GM23338 (cell line): ENCODE results near the gene PDE3B.

Source experiments
- CREB1 ChIP-seq: fragments of 250-450 bp; sonication (Bioruptor Pico); IDR thresholded peaks from 2 replicates; pipeline ENCODE4 v1.5.0; 2020; ENCODE audit warnings: low read depth, mild to moderate bottlenecking, moderate library complexity
- EZH2 ChIP-seq: fragments of 200-600 bp; sonication (generic); IDR thresholded peaks from one replicate; pipeline ENCODE4 v1.8.0; 2017; ENCODE audit warnings: antibody characterized with exemption, mild to moderate bottlenecking, low read depth; ENCODE audit not compliant: unreplicated experiment
- EZH2phosphoT487 ChIP-seq: fragments of 200-600 bp; sonication (generic); IDR thresholded peaks from one replicate; pipeline ENCODE4 v1.8.1; 2018; ENCODE audit warnings: antibody characterized with exemption; ENCODE audit not compliant: unreplicated experiment
- JUNB ChIP-seq: IDR thresholded peaks from one replicate; pipeline ENCODE4 v1.6.1; 2016; ENCODE audit warnings: antibody characterized with exemption; ENCODE audit not compliant: unreplicated experiment
- POLR2AphosphoS5 ChIP-seq: IDR thresholded peaks from 2 replicates; pipeline ENCODE4 v1.6.1; 2016; ENCODE audit warnings: antibody characterized with exemption, low read depth
- REST ChIP-seq: IDR thresholded peaks from one replicate; pipeline ENCODE4 v1.6.1; 2018; ENCODE audit warnings: antibody characterized with exemption; ENCODE audit not compliant: unreplicated experiment
- ZNF114 ChIP-seq: fragments of 250-450 bp; sonication (Bioruptor Pico); IDR thresholded peaks from 2 replicates; pipeline ENCODE4 v1.5.0; 2020; ENCODE audit warnings: mild to moderate bottlenecking, moderate library complexity
- TF ChIP-seq, protein P1 (sequence below), 2 experiments: fragments of 200-600 bp in 1 of 2; sonication (generic) in 1 of 2; conservative IDR thresholded peaks; 2 replicates each; pipeline versions ENCODE4 v1.5.1 to v1.6.1; 2016 to 2017; ENCODE audit warnings: antibody characterized with exemption in 2 of 2, low read depth in 2 of 2, mild to moderate bottlenecking in 2 of 2, moderate library complexity in 1 of 2
- TF ChIP-seq, protein P2 (sequence below): IDR thresholded peaks from 2 replicates; pipeline ENCODE4 v1.6.1; 2016; ENCODE audit warnings: antibody characterized with exemption

DNA sequence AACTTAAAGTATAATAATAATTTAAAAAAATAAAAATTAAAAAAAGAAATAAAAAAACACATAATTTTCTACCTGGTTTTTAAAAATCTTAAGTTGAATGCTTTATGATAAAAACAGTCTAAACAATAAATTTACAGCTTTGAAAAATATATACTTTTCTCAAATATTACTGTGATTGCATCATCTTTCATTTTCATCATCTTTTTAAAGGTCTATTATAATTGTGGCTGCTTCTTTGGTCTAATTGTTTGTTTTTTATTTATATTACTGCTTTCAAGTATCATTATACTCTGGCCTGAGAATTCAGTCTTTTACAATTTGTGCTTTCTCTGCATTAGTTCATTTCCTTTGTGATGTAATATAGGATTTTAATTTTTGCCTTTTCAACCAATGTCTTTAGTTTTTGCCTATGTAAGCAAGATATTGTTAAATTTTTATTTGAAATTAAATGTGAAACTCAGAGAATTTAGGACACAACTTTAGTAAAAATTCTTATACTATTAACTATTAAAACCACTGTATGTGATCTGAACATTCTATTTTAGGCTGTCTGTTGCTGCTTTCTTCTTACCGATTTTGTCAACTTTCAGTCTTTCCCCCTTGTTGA, 241.2 kb downstream of the PDE3B start:
- TF ChIP-seq, protein P1, sequence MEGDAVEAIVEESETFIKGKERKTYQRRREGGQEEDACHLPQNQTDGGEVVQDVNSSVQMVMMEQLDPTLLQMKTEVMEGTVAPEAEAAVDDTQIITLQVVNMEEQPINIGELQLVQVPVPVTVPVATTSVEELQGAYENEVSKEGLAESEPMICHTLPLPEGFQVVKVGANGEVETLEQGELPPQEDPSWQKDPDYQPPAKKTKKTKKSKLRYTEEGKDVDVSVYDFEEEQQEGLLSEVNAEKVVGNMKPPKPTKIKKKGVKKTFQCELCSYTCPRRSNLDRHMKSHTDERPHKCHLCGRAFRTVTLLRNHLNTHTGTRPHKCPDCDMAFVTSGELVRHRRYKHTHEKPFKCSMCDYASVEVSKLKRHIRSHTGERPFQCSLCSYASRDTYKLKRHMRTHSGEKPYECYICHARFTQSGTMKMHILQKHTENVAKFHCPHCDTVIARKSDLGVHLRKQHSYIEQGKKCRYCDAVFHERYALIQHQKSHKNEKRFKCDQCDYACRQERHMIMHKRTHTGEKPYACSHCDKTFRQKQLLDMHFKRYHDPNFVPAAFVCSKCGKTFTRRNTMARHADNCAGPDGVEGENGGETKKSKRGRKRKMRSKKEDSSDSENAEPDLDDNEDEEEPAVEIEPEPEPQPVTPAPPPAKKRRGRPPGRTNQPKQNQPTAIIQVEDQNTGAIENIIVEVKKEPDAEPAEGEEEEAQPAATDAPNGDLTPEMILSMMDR (conservative IDR thresholded peaks at IDR 0.05; ENCODE audit: low read depth in 2 of 2), result no peak
- TF ChIP-seq POLR2AphosphoS5, result no peak
- TF ChIP-seq, protein P2, sequence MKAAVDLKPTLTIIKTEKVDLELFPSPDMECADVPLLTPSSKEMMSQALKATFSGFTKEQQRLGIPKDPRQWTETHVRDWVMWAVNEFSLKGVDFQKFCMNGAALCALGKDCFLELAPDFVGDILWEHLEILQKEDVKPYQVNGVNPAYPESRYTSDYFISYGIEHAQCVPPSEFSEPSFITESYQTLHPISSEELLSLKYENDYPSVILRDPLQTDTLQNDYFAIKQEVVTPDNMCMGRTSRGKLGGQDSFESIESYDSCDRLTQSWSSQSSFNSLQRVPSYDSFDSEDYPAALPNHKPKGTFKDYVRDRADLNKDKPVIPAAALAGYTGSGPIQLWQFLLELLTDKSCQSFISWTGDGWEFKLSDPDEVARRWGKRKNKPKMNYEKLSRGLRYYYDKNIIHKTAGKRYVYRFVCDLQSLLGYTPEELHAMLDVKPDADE, result no peak
- no peak for TF ChIP-seq EZH2
- no peak for TF ChIP-seq ZNF114 (CRISPR knock-in tag)
- no peak for TF ChIP-seq EZH2phosphoT487
- no peak for TF ChIP-seq REST
- TF ChIP-seq CREB1 (CRISPR knock-in tag), result no peak
- no peak for TF ChIP-seq JUNB
